Stimulated activated CD8-positive, alpha-beta memory T cell treated with anti-CD3 and anti-CD28 coated beads, Interleukin-2, amount 100 ng/mL, for 48 hours (primary cell): Measurements from ENCODE around the gene SRRM1.
"Not testable (repeated sequence)": the region's sequence is repeated elsewhere in the genome, so short reads cannot be mapped to it uniquely, and the experiment has no call there.

Experiments
- DNase-seq, 2 donors: peaks; one replicate each; pipeline ENCODE4 v3.0.0-alpha.2; 2020; ENCODE audit warnings: low read depth in 2 of 2

SRRM1 gene

GRCh38 chr1:24715658-24716057, 72.6 kb downstream of the SRRM1 start:
- DNase-seq, result no peak

GRCh38 chr1:24717887-24718650, 75.0 kb downstream of the SRRM1 start:
- no peak for DNase-seq

- DNase-seq, result no peak
Measured at GRCh38 chr1:24720152-24720551, 77.0 kb downstream of the SRRM1 start.

- no peak for DNase-seq
Measured at GRCh38 chr1:24721533-24721932, 78.4 kb downstream of the SRRM1 start.

- DNase-seq, result not testable (repeated sequence)
Measured at GRCh38 chr1:24722073-24723035, 79.3 kb downstream of the SRRM1 start.
